Measurements from ENCODE around the gene PCGF6.
"Not testable (repeated sequence)": the region's sequence is repeated elsewhere in the genome, so short reads cannot be mapped to it uniquely, and the experiment has no call there.

PCGF6 gene

DNA sequence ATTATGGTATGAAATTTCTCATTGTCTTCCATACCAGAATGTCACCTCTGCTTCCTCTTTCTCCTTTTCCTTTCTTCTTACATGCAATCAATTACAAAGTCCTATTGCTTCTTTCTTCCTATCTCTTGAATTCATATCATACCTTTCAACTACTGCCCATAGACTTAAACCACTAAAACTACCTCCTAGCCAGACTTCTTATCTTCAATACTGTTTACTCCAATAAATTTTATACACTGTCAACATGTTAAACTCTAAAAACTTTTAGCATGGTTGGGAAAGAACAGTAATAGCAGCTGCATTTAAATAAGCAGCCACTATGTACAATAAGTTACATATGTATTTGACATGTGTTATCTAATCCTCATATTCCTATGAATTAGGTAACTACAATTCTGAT is 34.9 kb downstream of the PCGF6 start:
- DNase-seq (ENCODE audit: low read depth): no peak

DNA sequence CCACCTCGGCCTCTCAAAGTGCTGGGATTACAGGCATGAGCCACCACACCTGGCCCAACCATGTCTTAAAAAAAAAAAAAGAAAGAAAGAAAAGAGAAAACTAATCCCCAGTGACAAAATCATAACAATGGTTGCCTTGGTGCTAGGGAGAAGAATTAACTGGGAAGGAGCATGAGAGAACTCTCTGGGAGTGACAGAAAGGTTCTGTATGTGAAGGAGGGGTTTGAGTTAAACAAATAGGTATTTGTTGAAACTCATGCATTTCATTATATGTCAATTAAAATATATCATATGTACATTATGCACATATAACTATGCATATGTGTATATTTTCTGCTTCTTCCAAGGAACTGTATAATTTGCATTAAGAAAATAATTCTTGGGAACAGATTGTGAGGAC is 40.7 kb downstream of the PCGF6 start:
- DNase-seq (ENCODE audit: low read depth): no peak

DNA sequence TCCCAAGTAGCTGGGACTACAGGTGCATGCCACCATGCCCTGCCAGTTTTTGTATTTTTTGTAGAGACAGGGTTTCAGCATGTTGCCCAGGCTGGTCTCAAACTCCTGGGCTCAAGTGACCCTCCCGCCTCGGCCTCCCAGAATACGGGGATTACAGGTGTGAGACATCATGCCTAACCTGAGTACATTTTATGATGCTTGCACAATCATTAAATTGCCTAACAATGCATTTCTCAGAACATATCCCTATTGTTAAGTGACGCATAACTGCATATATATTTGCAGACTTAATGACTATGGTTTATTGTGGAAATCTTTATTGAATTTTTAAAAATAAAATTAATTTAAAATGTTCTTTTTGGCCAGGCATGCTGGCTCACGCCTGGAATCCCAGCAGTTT is 43.3 kb downstream of the PCGF6 start:
- no peak for DNase-seq (ENCODE audit: low read depth)

DNA sequence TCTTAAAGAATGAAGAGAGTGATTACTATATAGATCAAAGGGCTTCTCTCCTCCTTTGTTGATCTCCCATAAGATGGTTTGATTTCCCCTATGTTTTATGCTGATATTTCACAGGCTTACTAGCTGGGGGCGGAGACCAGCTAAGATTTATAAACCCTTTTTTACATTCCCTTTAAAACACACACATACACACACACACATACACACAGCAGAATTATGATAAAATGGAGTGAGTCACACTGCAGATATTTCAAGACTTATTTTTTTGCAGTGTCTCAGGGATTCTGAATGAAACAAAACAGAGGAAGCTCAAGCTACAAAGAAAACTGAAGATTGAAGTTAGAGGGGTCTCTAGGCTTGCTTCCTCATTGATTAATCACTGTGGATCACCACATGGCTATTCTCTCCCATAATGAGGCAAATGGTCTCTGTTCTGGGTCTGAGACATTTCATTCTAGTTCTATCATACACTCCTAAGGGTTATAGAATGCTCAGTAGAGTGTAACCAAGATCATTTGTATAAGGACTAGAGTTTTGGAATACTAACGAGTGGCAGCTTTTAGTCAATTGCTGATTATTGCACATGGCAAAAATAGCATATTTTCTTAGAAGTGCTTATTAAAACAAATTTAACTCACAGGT is 55.4 kb downstream of the PCGF6 start:
- no peak for DNase-seq (ENCODE audit: low read depth)

DNA sequence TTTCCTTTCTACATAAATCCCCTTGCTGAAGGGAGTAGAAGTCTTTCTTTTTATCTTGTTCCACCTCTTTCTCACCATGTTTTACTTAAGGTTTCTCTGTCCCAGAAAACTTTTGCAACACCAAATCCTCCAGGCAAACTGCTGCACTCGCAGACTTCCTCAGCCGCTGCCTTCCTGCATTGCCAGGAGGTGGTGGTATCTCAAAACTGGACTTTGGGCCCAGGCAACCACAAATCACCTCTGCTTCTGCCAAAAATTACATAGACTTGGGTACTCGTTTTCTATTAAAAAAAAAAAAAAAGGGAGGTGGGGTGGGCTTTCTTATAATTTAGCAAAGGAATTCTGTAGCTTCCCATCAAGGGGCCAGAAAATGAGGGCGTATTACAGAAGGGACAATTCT is 59.4 kb downstream of the PCGF6 start:
- DNase-seq (ENCODE audit: low read depth): no peak

DNA sequence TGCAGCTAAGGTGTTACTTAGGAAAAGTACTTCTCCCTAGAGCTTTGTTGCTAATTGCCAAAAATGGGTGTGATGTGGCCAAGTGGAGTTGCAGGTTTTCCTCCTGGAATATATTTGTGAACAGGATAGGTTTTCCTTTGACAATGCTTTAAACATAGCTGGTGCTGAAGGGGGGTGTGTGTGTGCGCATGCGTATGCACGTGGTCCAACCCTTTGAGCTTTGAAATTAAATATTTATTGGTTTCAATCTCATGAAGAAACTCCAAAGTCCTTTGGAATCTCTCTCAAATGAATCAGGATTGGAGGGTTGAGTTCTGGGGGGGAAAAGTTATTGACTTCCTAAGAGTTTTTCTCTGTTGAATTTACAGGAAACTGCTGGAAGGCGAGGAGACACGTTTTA is 62.9 kb downstream of the PCGF6 start:
- no peak for DNase-seq (ENCODE audit: low read depth)

DNA sequence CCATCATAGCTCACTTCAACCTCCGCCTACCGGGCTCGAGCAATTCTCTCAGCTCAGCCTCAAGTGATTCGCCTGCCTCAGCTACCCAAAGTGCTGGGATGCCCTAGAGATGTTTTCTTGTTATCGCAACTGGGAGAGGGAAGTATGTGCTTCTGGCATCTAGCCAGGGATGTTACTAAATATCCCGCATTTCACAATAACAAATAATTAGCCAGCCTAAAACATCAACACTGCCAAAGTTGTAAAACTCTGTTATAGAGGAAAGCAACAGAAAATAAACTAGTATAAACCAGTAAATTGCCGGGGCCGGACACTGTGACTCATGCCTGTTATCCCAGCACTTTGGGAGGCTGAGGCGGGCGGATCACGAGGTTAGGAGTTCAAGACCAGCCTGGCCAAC is 66.8 kb downstream of the PCGF6 start:
- DNase-seq (ENCODE audit: low read depth): no peak

DNA sequence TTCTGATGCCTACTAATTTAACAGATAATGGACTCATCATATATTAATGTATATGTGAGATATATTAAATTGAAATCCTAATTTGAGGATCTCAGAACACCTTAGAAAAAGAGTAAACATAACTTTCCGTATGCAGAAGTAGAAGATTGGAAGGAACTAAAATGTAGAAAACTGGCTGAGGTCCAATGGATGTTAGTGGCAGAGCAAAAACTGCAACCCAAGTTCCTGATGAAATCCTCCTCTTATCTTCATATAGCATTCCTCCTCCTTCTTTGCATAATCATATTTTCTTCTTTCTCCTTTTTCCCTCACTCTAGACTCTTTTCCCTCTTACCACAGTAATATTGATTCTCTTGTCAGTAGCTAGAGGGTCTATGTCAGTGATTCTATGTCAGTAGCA is 68.0 kb downstream of the PCGF6 start:
- no peak for DNase-seq (ENCODE audit: low read depth)

DNA sequence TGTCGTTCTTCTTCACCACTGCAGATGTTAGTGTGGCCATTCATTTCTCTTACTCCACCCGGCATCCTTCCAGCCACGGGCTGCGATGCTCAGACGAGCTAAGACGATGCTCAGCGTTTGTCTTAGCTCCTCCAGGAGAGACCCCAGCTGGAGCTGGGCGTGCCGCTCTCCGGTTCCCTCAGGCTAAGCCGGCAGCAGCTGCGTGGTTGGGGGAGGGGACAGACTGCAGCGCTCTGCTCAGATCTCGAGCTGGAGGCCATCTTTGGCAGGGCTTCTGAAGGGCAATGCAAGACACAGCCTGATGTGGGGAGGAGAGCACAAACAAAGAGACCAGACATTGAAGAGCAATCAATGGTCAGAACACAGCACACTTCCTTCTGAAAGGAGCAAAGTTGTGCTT is 69.2 kb downstream of the PCGF6 start:
- DNase-seq (ENCODE audit: low read depth): no peak

DNA sequence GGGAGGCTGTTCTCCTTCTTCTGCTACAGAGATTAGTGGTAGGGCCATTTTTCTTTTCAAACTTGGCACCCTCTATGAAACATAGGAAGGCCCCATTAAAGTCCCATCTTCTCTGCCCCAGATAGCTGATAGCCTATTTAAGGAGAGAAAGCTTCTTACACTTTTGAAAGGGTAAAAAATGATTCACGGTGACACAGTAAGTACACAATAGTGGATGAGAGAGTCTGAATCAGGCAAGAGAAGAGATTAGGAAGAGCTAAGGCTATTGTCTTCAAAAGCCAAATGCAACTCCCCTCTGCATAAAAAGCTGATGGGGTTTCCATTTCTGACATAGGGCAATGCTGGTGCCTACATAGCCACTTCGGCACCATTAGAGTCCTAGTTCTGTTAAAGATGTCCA is 70.4 kb downstream of the PCGF6 start:
- no peak for DNase-seq (ENCODE audit: low read depth)

DNA sequence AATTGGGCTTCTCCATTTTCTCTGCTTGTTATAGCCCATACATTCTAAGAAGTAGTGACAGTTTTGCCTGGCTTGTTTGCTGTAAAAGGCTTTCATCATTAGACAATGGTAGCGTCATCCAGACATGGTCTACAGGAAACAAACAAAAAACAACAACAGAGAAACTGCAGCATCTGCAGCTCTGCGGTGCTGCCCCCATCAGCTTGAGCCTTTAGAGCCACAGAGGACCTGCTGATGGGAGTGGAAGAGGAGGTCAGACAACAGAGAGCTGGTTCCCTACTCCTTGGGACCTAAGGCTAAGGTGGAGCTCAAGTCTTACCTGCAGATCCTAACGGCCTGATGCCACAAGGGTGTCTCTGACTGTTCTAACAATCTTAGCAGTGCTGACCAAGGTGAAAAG is 70.9 kb downstream of the PCGF6 start:
- DNase-seq (ENCODE audit: low read depth): no peak

DNA sequence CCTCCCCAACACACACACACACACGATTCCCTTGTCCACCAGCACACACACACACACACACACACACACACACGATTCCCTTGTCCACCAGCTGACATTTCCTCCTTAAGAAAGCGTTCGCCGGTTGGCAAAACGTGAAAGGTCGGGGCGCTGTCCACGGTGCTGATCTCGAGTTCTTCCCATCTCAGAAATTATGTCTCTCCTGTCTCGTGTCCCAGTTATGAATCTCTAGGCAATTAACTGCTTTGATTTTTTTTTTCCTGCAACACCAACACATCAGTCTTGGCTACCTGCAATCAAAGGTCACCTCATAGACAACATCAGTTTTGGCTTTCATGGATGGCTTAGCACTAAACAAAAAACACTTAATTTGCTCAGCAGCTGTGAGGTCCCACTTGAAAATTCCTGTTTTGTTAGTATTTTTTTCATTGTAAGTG is 72.1 kb downstream of the PCGF6 start:
- peak; percentile 18 for DNase-seq (ENCODE audit: low read depth)

DNA sequence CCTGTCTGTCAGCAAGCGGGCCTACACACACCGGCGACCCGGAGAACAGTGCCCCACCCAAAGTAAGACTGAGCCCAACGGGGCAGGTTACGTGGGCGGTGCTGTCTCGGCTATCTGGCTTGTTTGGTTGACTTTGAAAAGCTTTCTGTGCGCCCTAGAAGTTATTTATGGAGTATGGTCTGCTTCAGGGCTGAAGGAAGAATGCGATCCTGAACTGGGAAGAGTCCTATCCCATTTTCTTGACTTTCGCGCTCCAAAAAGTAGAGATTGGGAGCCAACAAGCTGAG is 72.5 kb downstream of the PCGF6 start:
- no peak for DNase-seq (ENCODE audit: low read depth)

DNA sequence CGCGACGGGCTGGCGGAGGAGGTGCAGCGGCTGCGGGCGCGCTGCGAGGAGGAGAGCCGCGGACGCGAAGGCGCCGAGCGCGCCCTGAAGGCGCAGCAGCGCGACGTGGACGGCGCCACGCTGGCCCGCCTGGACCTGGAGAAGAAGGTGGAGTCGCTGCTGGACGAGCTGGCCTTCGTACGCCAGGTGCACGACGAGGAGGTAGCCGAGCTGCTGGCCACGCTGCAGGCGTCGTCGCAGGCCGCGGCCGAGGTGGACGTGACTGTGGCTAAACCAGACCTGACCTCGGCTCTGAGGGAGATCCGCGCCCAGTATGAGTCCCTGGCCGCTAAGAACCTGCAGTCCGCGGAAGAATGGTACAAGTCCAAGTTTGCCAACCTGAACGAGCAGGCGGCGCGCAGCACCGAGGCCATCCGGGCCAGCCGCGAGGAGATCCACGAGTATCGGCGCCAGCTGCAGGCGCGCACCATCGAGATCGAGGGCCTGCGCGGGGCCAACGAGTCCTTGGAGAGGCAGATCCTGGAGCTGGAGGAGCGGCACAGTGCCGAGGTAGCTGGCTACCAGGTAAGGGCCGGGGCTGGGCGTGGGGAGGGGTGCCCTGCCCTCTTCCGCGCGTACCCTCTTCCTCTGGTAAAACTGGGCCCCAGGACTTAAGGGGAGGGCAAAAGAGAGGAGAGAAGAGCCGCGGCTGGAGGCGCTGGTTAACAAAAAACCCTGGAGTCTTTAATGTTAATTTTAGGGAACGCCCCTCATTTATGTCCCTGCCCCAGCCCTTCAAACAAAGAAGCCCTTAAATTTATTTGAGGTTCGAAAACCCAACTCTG is 73.0 kb downstream of the PCGF6 start:
- DNase-seq (ENCODE audit: low read depth): no peak

DNA sequence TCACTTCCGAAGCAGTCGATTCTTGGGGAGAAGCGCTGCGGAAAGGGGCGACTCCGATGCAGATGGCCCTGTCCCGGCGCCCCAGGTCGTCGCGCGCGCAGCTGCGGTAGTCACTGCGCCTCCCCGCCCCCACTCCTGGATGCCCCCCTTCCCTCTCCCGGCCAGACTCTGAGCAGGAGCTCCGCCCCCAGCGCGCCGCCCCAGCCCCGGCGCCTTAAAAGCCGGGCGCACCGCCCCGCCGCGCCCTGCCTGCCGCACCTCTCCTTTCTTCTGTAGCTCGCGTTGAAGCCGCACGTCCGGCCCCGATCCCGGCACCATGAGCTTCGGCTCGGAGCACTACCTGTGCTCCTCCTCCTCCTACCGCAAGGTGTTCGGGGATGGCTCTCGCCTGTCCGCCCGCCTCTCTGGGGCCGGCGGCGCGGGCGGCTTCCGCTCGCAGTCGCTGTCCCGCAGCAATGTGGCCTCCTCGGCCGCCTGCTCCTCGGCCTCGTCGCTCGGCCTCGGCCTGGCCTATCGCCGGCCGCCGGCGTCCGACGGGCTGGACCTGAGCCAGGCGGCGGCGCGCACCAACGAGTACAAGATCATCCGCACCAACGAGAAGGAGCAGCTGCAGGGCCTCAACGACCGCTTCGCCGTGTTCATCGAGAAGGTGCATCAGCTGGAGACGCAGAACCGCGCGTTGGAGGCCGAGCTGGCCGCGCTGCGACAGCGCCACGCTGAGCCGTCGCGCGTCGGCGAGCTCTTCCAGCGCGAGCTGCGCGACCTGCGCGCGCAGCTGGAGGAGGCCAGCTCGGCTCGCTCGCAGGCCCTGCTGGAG is 73.8 kb downstream of the PCGF6 start, which contains the start of gene INA:
INA (plus strand) TSS at position 243 of the 817 bp plus-strand sequence; CDS start at position 317, 74 bp downstream.
- no peak for DNase-seq (ENCODE audit: low read depth)

DNA sequence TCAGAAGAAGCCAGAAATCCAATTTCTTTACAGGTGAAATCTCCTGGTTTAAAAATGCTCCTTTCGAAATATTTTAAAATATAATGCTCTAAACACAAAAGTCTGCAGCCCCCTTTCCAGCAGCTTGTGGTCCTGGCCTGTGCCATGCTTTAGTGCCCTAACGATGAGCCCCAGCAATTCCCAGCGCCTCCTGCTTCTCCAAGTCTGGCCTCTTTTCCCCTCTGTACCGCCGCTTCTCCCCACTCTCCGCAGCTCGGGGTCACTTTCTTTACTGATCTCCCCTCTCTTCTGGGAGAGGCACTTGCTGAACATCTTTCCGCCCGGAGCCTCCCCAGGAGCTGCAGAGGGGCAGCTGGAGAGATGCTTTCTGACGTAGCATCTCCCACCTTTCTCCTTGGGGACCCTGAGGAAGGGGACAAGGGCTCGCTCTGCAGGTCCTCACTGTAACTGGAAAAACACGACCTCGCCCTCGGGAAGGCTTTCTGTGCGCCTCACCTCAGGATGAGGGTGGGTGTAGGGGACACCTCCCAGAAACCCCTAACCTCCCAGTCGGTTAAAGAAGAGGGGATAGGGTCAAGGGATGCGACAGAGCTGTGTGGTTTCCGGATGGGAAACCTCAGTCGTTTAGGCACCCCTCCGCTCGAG is 74.6 kb downstream of the PCGF6 start:
- no peak for DNase-seq (ENCODE audit: low read depth)

DNA sequence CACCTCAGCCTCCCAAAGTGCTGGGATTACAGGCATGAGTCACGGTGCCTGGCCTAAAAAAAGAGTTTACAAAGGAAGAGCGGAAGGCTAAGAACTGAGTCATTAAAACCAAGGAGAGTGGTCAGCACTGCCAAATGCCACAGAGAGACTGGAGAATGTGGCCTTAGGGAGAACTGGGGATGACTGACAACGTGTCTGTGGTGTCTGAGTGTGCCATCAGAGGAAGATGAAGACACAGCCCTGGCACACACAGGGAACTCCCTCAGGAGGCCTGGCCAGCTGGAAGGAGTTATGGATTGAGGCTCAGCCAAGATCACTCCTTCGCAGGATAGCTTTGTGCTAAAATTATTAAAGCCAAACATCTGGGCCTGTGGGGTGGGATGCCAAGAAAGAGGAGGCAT is 77.9 kb downstream of the PCGF6 start:
- no peak for DNase-seq (ENCODE audit: low read depth)

DNA sequence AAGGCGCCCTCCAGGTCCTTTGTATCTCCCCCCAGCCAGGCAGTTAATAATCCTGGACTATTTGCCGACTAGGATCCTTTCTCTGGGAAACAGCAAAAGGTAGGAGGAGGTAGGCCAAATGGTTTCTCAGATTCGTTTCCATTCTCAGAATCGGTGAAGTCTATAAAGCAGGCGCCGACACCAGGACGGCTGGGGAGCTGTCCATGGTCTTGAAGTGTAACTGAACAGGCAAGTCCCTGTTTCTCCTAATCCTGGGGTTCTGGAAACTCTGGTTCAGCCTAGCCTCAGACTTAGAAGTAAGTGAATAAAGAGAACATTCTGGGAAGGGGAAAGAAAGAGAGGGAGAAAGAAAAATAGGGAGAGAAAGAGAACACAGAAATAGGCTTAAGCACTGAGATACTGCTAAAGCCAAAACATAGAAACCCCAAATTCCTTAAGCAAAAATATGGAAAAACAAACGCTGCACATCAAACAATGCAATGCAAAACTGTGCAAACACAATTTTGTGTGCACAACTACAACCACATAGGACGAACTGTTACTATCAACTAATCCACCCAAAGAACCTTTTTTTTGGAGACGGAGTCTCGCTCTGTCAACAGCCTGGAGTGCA is 85.1 kb downstream of the PCGF6 start:
- no peak for DNase-seq (ENCODE audit: low read depth)

DNA sequence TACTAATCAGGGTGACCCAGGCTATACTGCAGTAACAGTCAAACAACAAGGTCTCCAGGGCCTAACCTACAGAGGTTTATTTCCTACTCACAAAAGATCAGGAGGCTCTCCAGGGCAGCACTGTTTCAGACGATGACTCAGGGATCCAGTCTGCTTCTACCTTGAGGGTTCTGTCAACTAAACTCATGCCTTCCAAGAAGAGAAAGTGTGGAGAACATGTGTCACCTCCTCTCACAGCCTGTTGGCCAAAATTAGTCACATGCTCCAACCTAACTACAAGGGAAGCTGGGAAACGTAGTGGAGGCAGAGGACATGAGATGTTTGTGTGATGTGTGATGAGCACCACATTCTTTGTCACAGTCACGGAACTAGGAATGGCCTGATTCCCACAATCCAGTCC is 88.7 kb downstream of the PCGF6 start:
- DNase-seq (ENCODE audit: low read depth): no peak

DNA sequence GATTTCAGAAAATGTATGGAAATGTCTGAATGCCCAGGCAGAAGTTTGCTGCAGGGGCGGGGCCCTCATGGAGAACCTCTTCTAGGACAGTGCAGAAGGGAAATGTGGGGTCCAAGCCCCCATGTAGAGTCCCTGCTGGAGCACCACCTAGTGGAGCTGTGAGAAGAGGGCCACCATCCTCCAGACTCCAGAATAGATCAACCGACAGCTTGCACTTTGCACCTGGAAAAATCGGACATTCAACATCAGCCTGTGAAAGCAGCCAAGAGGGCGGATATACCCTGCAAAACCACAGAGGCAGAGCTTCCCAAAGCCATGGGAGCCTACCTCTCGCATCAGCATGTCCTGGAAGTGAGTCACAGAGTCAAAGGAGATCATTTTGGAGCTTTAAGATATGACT is 91.0 kb downstream of the PCGF6 start:
- DNase-seq (ENCODE audit: low read depth): no peak

DNA sequence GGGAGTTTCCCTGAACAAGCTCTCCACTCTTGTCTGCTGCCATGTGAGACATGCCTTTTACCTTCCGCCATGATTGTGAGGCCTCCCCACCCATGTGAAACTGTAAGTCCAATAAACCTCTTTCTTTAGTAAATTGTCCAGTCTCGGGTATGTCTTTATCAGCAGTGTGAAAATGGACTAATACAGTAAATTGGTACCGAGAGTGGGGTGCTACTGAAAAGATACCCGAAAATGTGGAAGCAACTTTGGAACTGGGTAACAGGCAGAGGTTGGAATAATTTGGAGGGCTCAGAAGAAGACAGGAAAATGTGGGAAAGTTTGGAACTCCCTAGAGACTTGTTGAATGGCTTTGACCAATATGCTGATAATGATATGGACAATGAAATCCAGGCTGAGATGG is 92.0 kb downstream of the PCGF6 start:
- DNase-seq (ENCODE audit: low read depth): not testable (repeated sequence)

DNA sequence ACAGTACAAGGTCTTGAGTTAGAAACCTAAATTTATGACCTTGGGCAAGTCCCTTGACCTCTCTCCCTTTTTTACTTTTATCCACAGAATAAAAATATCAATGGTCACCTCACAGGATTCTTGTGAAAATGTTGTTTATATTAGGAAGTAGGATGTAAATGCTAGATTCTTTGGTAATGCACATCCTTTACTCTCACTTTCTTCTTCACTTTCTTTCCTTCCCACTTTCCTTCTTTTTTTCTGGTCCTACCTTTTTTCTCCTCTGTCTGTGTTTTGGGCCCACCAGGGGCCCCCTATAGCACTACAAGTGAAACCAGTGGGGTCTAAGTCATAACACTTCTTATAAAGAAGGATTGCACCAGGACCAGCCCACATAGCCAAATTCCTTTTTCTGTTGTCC is 93.1 kb downstream of the PCGF6 start:
- no peak for DNase-seq (ENCODE audit: low read depth)

Data from stimulated activated CD8-positive, alpha-beta memory T cell treated with anti-CD3 and anti-CD28 coated beads, Interleukin-15, amount 100 ng/mL, for 24 hours (primary cell).